HG03196 (cell line): Measurements from ENCODE around the gene SLC35D1.

Experiments
- ATAC-seq: cut with Tn5 transposase; IDR thresholded peaks from one replicate; pipeline ENCODE4 v1.9.1; 2021; ENCODE audit not compliant: unreplicated experiment

SLC35D1 gene

DNA sequence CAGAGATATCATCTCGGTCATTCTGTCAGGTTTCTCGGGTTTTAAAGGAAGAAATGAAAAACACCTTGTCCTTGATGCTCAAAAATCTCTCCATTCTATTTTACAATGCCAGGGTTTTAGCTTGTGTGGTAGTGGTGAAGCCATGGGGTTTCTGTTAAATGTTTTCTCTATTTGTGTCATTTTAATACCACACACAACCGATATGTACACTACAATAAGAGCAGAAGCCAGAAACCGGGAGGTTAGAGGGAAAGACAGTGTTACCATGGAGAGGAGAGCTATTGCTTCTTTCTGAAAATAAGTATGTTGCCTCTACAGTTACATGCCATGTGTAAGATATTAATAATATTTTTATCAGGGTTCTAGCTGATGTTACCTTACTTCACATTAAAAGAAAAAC, 2.8 kb downstream of the SLC35D1 start:
- ATAC-seq, result no peak

DNA sequence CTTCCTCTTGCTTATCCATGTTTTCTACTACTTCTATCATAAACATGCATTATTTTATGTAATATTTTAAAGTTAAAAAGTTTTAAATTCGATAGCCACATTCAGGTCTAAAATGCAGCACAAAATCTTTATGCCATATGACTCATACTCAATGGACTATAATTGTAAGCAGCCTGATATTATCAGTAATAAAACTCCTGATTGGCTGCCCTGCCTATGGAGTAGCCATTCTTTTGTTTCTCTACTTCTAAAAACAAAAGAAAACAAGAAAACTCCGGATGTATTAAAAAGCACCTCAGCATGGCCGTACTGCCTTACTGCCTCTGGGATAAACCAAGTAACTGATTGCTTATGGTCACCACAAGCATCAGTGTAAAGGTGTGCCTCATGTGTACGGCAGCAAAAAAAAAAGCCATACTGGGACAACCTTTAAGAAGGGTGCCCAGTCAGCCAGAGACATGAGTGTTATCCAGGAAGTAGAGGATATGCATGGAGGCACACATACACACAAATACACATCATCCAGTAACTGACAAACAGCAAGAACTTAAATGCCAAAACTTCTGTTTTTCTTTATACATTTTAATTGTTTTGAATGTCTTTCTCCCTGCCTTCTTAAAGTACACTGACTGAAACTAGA, 9.2 kb downstream of the SLC35D1 start:
- ATAC-seq, result no peak

DNA sequence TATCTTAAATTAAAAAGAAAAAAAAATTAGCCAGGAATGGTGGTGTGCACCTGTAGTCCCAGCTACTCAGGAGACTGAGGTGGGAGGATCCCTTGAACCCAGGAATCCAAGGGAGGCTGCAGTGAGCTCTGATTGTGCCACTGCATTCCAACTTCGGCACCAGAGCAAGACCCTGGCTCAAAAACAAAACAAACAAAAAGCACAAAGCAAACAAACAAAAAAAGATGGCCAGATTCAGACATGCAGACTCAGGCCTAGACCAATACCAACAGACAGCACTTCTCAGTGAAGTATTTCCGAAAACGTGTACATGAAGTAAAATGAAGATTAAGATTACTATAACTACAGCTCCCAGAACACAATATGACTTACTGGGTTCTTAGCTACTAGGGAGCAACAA, 10.6 kb downstream of the SLC35D1 start:
- ATAC-seq, result no peak

DNA sequence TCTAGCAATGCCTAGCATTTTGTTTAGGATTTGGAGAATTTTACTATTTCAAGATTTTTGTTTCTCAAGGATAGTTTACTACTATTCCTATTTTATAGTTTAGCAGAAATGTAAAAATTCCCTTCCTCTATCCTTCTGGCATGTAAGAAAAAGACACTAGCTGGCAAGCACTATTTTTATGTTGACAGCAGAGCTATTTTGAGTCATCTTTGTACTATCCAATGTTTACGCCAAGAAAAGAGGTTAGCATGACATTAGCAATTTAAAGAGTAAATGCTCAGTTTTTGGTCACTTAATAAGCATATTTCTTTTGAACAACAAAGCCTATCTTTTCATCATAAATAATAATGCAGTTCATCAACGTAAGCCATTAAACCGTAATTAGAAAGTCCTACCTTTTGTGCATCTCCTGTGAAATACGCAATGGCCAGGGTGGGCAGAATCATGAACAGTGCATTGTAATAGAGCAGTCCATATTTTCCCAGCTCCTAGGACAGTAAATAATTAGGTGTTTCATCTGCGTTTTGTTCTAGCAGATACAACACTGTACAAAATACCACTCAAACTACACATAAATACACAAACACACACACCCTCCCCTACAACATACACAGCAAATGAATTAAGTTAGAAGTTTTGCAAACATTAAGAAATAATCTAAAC, 12.0 kb downstream of the SLC35D1 start:
- ATAC-seq, result no peak

DNA sequence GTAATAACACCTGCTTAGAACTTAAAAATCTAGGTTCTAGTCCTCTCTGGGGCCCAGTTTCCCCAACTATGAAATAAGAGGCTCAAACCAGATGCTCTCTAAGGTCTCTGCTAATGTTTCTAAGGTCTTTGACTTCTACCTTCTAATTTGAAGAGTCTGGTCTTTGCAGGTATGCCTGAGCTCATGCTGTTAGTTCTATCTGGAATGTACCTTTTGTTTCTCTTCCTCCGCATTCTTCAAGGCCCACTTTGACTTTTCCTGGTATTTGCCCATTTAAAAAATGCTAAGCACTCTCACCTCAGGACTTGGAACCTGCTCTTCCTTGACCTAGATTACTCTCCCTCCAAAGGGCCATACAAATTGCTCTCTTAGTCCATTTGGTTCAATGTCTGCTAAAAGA, 13.5 kb downstream of the SLC35D1 start:
- ATAC-seq, result no peak

DNA sequence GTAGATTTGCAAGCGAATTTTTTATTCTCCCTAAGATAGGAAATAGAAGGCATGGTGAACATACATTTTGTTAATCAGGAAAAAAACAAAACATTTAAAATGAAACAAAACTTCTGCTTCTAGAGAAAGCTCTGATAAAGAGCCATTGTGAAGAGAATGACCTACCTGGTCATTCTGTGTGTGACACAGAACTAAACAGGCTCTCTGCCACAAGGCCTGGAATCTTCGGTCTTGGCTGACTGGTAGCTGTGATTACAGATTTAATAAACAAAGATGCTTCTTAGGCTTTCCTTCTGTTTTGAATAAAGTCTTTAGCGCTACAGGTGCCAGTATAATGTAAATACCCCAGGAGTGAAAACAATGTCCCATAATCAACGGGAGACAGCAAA, 22.1 kb downstream of the SLC35D1 start:
- no peak for ATAC-seq

DNA sequence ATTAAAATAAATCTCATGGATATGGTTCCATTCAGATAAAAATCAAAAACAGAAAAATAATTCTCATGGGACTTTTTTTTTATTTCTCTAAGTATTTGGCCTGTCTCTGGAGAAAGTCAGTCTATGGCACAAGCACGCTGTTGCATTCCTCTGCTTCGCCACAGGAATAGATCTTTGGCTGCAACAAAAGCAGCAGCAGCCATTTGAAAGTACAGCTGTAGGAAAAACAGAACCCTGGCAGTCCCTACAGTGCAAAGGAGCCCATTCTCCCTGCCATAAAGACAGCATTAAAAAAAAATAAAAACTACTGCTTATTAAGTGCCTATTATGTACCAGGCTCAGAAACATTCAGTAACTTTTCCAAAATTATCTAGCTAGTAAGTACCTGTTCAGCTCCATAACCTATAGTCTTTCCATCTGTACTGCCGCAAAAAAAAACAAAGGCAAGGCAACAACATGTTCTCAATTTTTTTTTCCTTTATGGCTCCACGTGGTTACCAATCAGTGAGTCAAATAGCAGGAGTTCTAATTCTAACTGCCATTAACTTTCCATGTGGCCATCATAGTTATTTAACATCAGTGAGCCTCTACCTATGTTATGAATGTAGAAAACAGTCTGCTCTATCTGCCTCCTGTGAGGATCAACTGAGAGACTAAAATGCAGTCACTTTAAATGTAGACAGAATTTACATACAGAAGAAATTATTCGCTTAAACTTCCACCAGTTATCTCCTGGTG, 22.7 kb downstream of the SLC35D1 start:
- no peak for ATAC-seq

DNA sequence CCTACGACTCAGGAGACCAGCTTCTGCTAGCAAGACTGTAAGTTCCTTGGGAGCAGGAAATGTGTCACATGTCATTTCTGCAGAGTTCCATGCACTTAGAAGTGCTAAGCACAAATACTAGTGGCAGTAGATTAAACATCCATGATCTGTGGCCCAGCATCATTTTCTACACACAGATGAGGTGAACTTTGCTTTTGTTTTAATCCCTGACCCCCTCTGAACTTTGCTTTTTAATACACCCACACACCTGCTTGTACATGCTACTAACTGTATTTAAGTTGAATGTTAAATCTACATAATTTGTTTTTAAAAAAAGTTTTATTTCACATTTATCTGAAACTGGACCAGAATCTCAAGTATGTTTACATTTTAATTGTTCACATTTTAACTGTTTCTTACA, 24.5 kb downstream of the SLC35D1 start:
- ATAC-seq, result no peak

DNA sequence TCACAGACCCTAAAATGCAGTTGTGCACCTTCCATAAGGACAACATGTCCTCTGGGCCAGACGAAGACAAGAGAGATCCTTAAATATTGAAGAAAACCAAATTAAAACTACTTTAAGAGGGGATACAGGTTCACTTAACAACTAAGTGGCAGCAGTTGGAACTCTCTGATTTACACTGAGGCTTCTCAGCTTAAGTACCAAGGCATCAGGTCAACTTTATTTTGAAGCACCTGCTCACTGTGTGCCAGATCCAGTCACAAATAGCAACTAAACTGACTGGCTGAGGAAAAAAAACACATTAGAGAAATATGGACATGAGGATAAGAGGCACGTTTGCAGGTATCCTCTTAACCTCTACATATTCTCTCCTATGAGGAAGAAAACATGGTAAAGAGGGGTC, 33.2 kb downstream of the SLC35D1 start:
- ATAC-seq, result no peak

DNA sequence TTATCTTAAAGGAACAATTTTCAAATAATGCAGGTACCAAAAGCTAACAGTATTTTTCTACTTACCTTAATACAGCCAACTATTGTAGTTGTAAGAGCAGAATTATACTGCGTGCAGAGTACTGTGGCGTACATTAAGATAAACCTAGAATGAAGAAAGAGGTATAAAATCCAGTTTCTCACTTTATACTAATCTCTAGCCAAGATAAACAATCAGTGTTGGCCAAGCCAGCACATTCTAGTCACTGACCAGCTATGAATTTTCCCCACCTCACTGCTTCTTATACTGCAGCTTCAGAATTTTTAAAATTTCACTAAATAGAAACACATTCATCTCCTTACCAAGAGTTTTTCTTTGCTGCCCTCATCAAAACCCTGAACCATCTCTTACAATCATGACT, 33.6 kb downstream of the SLC35D1 start:
- no peak for ATAC-seq

DNA sequence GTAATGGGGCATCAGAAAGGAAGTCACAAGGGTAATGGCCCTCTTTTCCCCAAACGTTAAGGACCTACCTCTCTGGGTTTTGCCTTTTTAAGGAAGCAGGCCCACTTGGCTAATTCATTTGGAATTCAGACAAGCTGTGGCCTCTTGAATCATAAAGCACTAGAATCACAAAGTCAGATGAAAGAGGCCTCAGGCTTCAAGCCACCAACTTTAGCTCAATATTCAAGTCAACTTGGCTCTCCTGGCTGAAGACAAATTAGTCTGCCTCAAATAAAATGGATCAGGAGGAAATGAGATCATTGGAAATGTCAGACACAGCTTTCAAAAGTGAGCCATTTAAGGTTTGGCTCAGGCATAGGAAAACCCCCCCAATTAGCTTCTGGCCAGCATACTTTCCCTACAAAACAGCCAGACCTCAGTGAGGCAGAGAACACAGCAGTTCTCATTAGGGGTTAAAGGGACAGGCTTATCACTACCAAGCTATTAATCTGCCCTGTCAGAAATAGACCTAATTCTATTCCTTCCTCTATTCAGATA, 34.3 kb downstream of the SLC35D1 start:
- no peak for ATAC-seq

DNA sequence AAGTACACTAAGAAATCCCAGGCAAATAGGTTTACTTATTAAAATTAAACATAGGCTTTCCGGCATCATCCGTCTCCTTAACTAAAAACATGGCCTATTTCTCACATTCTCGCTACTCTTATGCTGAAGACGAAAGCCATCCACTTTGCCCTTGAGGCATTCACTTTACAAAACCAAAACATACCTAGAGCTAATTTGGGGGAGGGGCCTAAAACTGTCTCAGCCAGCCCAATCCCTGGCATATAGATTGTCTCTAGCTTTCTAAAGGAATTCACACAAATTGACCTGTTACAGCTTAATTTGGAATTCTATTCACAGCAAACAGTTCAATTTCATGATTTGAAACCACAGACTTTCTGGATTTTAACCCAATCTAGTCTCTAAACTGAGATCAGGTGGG, 34.8 kb downstream of the SLC35D1 start:
- ATAC-seq, result no peak

DNA sequence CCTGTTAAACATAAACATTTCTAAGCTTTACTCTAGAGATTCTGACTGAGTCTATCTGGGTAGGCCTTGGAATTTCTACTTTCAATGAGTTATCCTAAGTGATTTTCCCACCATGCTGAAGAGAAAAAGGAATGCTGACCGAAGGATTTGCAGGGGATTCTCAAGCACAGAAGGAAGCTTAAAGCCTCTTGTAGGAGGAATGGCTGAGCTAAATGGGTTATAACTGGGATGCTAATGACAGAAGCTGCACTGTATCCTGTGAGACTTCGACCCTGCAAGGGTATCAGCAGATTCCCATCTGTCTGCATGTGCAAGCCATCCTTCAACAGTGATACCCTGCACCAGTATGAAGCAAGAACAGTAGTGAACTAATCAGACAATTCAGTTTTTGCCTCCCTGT, 35.4 kb downstream of the SLC35D1 start:
- ATAC-seq, result no peak

DNA sequence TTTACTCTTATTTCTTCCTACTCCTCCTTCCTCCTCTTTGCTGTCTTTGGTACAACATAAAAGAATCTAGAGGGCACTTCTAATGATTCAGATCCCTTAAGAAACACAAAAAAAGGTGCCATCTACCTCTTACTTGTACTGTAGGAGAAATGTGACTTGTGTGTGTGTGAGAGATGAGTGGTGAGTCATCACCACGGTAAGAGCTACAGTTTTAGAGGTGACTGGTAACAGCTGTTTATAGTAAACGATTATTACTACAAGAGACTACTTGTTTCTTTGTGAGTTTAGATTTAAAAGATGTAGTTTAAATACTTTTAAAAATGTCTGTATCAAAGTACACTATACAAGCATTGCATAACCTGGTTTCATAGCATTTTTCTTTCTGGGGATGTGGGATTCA, 40.4 kb downstream of the SLC35D1 start:
- ATAC-seq, result no peak

DNA sequence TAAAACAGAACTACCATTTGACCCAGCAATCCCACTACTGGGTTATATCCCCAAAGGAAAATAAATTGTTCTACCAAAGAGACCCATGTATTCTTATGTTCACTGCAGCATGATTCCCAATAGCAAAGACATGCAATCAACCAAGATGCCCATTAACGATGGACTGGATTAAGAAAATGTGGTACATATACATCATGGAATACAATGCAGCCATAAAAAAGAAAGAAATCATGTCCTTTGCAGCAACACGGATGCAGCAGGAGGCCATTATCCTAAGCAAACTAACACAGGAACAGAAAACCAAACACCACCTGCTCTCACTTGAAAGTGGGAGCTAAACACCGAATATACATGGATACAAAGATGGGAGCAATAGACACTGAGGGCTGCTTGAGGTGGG, 44.2 kb downstream of the SLC35D1 start:
- ATAC-seq, result no peak

DNA sequence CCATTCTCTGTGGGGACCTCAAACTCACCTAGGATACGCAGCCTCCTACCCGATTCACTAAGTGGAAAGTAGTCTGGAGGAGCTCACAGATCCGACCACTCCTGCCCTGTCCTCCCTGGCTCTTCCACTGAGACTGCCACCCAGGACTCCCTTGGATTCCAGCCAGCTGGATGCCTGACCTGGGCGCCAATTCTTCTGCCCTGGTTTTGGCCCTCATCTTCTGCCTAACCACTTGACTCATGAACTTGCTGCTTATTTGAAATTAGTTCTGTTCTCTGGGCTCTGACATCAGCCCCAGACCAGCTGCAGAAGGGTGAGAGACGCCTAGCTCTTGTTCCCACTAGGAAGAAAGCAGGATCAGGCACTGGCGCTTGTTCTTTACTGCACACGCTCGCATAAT, 48.9 kb downstream of the SLC35D1 start:
- no peak for ATAC-seq

DNA sequence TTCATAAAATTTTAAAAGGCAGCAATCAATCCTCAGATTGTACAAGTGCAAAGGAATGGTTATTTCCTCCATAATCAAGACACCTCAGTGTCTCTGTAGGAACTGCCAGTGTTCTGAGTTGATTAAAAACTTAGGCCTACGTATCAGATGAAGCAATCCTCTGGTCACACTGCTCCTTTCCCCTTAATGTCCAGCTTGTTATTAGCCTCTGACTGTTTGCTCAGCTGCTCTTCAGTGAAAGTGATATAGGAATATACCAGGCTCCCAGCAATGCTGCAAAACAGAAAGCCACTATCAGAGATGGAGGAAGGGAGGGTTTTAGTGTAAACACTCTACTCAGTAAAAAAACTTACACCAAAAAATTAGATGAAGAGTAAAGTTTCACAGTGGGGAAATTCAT, 49.8 kb downstream of the SLC35D1 start:
- ATAC-seq, result no peak

DNA sequence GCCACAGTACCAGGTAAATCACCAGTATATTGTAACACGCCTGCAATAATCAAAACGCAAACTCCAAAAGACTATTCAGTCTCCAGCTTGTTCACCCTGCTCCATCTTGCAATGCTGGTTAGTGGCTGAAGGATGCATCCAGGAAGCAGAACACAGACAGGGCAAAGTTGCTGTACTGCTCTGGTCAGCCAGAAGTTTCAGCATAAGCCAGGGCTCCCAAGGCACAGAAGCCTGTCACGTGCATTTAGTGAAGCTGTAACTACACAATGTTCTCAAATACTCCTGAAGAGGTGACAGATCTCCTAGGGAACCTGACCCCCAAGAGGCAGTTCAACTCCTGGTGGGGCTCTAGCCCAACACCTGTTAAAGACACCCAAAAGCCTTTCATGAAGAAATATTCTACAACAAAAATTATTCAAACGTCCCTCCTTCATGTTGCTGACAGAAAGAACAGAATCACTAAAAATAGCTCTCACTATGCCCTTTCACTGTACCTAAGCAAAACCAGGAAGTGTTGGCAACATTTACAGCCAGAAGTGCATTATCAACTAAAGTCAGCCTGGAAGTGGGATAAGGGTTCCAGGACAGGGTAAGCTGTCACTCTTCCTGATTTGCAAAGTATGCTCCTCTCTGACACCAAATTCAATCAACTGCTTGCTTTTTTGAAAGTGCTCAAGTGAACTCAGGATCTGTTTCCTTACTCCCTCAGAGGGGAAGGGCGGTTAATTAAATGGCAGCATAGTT, 52.1 kb downstream of the SLC35D1 start:
- ATAC-seq, result no peak

DNA sequence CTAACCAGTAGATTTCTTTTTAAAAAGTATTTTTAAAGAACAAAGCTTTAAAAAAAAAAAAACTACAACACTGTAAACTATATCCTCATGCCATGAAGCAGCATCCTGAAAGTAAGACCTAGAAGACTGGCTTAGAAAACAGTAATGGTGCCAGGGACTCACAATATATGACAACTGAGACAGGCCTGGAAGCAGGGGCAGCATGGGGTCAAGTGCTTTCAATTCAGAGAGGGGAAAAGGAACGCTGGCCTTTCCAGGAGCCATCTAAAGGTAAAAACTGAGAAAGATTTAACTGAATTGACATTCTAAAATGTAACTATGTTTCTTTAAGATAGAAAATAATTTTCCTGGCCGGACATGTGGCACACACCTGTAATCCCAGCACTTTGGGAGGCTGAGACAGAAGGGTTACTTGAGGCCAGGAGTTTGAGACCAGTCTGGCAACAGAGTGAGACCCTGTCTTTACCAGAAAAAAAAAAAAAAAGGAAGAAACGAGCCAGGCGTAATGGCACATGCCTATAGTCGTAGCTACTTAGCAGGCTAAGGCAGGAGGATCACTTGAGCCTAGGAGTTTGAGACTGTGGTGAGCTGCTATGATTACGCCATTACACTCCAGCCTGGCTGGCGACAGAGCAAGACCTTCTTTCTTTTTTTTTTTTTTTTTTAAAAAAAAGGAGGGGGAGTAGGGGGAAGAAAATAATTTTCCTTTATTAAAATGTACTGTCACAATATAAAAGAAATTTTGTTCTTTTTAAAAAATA, 54.1 kb downstream of the SLC35D1 start:
- no peak for ATAC-seq

DNA sequence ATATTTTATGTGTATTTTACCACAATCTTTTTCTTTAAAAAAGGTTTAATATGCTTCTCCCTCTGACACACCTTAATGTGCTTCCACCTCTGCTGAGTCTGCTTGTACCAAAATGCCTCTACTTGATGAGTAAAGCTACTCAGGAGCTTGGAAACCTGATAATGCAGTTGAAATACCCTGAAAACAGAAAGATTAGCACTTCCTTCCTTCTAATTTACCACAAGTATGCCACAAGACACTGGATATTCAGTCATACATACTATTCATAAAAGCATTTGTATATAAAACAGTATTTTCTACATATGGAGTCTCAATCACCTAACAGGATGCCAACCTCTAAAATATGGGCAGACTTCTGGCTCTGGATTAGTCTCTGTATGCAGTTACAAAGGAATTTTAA, 55.0 kb downstream of the SLC35D1 start:
- no peak for ATAC-seq
